Activated CD4-positive, alpha-beta memory T cell treated with anti-CD3 and anti-CD28 coated beads, Interleukin-2, amount 10 ng/mL, durations not matched to agents 7 days and 5 days (primary cell): Measurements from ENCODE around the gene GPR156. TPM values are rescaled to one million over a fixed set of nuclear protein-coding genes. Genes with fewer than 3 reads are reported as not detected.
"Not testable (repeated sequence)": the region's sequence is repeated elsewhere in the genome, so short reads cannot be mapped to it uniquely, and the experiment has no call there.

Source experiments
- CTCF ChIA-PET: fragments of 350-600 bp; sonication (Branson Sonifier 250); formaldehyde crosslinking; loops from one replicate; lab custom pipeline; 2021; ENCODE audit warnings: antibody characterized with exemption, inconsistent platforms; lab: Charles Lee
- POLR2A ChIA-PET: fragments of 350-600 bp; sonication (Branson Sonifier 250); formaldehyde crosslinking; loops from one replicate; lab custom pipeline; 2021; ENCODE audit warnings: antibody characterized with exemption; lab: Charles Lee
- DNase-seq: peaks from one replicate; pipeline ENCODE4 v3.0.0-alpha.2; 2020
- H3K27ac Mint-ChIP-seq: one replicate; pipeline ENCODE4 v1.8.0; 2021; ENCODE audit warnings: mild to moderate bottlenecking, mixed read lengths
- H3K27me3 Mint-ChIP-seq: one replicate; pipeline ENCODE4 v1.8.0; 2021; ENCODE audit warnings: mixed read lengths
- H3K36me3 Mint-ChIP-seq: one replicate; pipeline ENCODE4 v1.8.0; 2021; ENCODE audit warnings: low read depth, mixed read lengths
- H3K4me1 Mint-ChIP-seq: one replicate; pipeline ENCODE4 v1.8.0; 2021; ENCODE audit warnings: mixed read lengths
- H3K4me3 Mint-ChIP-seq: one replicate; pipeline ENCODE4 v1.8.0; 2021; ENCODE audit warnings: mild to moderate bottlenecking, mixed read lengths
- H3K9me3 Mint-ChIP-seq: one replicate; pipeline ENCODE4 v1.8.0; 2021; ENCODE audit warnings: mixed read lengths
- total RNA-seq, 2 experiments: library from RNA; stranded (reverse); gene quantifications; one replicate each; pipeline ENCODE4 v1.2.3, GENCODE V29; 2021

The GPR156 gene
- total RNA-seq, 2 experiments from 2014 or later, result not detected

- DNase-seq, result no peak
- ChIA-PET POLR2A (interaction anchor here (1.0 kb wide), 1 partner anchor 12 kb away, joined by 3 read pairs; no protein-coding TSS in a partner anchor), CTCF (no interaction called here)
- Mint-ChIP-seq H3K27me3 (peaks cover 17% of the 10 kb centered on the region), H3K36me3 (no peaks in the 10 kb centered on the region), H3K4me1 (no peaks in the 10 kb centered on the region), H3K4me3 (no peak overlapping the region), H3K27ac (no peak overlapping the region), H3K9me3 (peaks cover 2% of the 10 kb centered on the region)
These were observed 14.0 kb upstream of the GPR156 start for GRCh38 chr3:120298996-120299395.

- H3K4me3 Mint-ChIP-seq, CTCF ChIA-PET: not testable (repeated sequence)
- H3K9me3 Mint-ChIP-seq, result peaks cover 18% of the 10 kb centered on the region
These were observed 6.5 kb upstream of the GPR156 start for GRCh38 chr3:120291552-120291951.

GRCh38 chr3:120289636-120290035 is 4.6 kb upstream of the GPR156 start:
- POLR2A ChIA-PET, result no interaction called here
- no peak overlapping the region for H3K4me3 Mint-ChIP-seq
- no peaks in the 10 kb centered on the region for H3K36me3 Mint-ChIP-seq
- peaks cover 18% of the 10 kb centered on the region for H3K9me3 Mint-ChIP-seq
- H3K27me3 Mint-ChIP-seq, result peaks cover 40% of the 10 kb centered on the region
- DNase-seq, result no peak
- H3K27ac Mint-ChIP-seq, result no peak overlapping the region
- CTCF ChIA-PET, result no interaction called here
- no peaks in the 10 kb centered on the region for H3K4me1 Mint-ChIP-seq

More at GRCh38 chr3:120291552-120291951, 6.5 kb upstream of the GPR156 start:
- DNase-seq, H3K4me1 Mint-ChIP-seq, H3K27ac Mint-ChIP-seq, POLR2A ChIA-PET, H3K36me3 Mint-ChIP-seq: not testable (repeated sequence)
- peaks cover 29% of the 10 kb centered on the region for H3K27me3 Mint-ChIP-seq

GRCh38 chr3:120286465-120286864 is 1.4 kb upstream of the GPR156 start:
- Mint-ChIP-seq H3K9me3 (peaks cover 4% of the 10 kb centered on the region), H3K27ac (no peak overlapping the region), H3K4me3 (no peak overlapping the region), H3K27me3 (peaks cover 48% of the 10 kb centered on the region), H3K36me3 (no peaks in the 10 kb centered on the region), H3K4me1 (no peaks in the 10 kb centered on the region)
- ChIA-PET CTCF (no interaction called here), POLR2A (no interaction called here)
- DNase-seq, result no peak

GRCh38 chr3:120285508-120285841 is 453 bp upstream of the GPR156 start:
- no peak for DNase-seq
- CTCF ChIA-PET, result interaction anchor here (1.3 kb wide), 1 partner anchor 132 kb away, joined by 4 read pairs; no protein-coding TSS in a partner anchor
- peaks cover 48% of the 10 kb centered on the region for H3K27me3 Mint-ChIP-seq
- no peaks in the 10 kb centered on the region for H3K36me3 Mint-ChIP-seq
- no peak overlapping the region for H3K4me3 Mint-ChIP-seq
- no peak overlapping the region for H3K27ac Mint-ChIP-seq
- POLR2A ChIA-PET, result no interaction called here
- no peaks in the 10 kb centered on the region for H3K4me1 Mint-ChIP-seq
- peaks cover 4% of the 10 kb centered on the region for H3K9me3 Mint-ChIP-seq

GRCh38 chr3:120281261-120281660 is 3.8 kb downstream of the GPR156 start:
- Mint-ChIP-seq H3K9me3 (no peaks in the 10 kb centered on the region), H3K27ac (no peak overlapping the region), H3K4me3 (no peak overlapping the region), H3K27me3 (peaks cover 56% of the 10 kb centered on the region), H3K4me1 (no peaks in the 10 kb centered on the region), H3K36me3 (no peaks in the 10 kb centered on the region)
- DNase-seq, result no peak
- ChIA-PET POLR2A (no interaction called here), CTCF (no interaction called here)

GRCh38 chr3:120280566-120280965 is 4.5 kb downstream of the GPR156 start:
- DNase-seq, result no peak
- no peak overlapping the region for H3K27ac Mint-ChIP-seq
- H3K9me3 Mint-ChIP-seq, result no peaks in the 10 kb centered on the region
- CTCF ChIA-PET, result no interaction called here
- H3K27me3 Mint-ChIP-seq, result peaks cover 55% of the 10 kb centered on the region
- no peaks in the 10 kb centered on the region for H3K4me1 Mint-ChIP-seq
- H3K4me3 Mint-ChIP-seq, result no peak overlapping the region
- POLR2A ChIA-PET, result no interaction called here
- no peaks in the 10 kb centered on the region for H3K36me3 Mint-ChIP-seq

GRCh38 chr3:120280026-120280425 is 5.0 kb downstream of the GPR156 start:
- H3K36me3 Mint-ChIP-seq, result no peaks in the 10 kb centered on the region
- no peak overlapping the region for H3K27ac Mint-ChIP-seq
- H3K27me3 Mint-ChIP-seq, result peaks cover 53% of the 10 kb centered on the region
- DNase-seq, result no peak
- ChIA-PET POLR2A (no interaction called here), CTCF (no interaction called here)
- H3K4me1 Mint-ChIP-seq, result no peaks in the 10 kb centered on the region
- no peaks in the 10 kb centered on the region for H3K9me3 Mint-ChIP-seq
- no peak overlapping the region for H3K4me3 Mint-ChIP-seq

GRCh38 chr3:120276767-120277166 is 8.3 kb downstream of the GPR156 start:
- ChIA-PET POLR2A (no interaction called here), CTCF (no interaction called here)
- Mint-ChIP-seq H3K27me3 (peaks cover 35% of the 10 kb centered on the region), H3K4me1 (no peaks in the 10 kb centered on the region), H3K4me3 (no peak overlapping the region), H3K36me3 (no peaks in the 10 kb centered on the region), H3K27ac (no peak overlapping the region), H3K9me3 (no peaks in the 10 kb centered on the region)
- DNase-seq, result no peak

- Mint-ChIP-seq H3K9me3 (no peaks in the 10 kb centered on the region), H3K27ac (no peak overlapping the region), H3K4me3 (no peak overlapping the region), H3K27me3 (peaks cover 38% of the 10 kb centered on the region), H3K36me3 (no peaks in the 10 kb centered on the region), H3K4me1 (no peaks in the 10 kb centered on the region)
- DNase-seq, result no peak
- ChIA-PET CTCF (no interaction called here), POLR2A (no interaction called here)
These were observed 9.4 kb downstream of the GPR156 start for GRCh38 chr3:120275618-120276017.

GRCh38 chr3:120274739-120275167 is 10.3 kb downstream of the GPR156 start:
- no peak overlapping the region for H3K27ac Mint-ChIP-seq
- no peaks in the 10 kb centered on the region for H3K4me1 Mint-ChIP-seq
- H3K4me3 Mint-ChIP-seq, result no peak overlapping the region
- ChIA-PET CTCF (no interaction called here), POLR2A (no interaction called here)
- DNase-seq, result no peak
- peaks cover 39% of the 10 kb centered on the region for H3K27me3 Mint-ChIP-seq
- no peaks in the 10 kb centered on the region for H3K36me3 Mint-ChIP-seq
- H3K9me3 Mint-ChIP-seq, result no peaks in the 10 kb centered on the region

- Mint-ChIP-seq H3K4me1 (no peaks in the 10 kb centered on the region), H3K4me3 (no peak overlapping the region), H3K36me3 (no peaks in the 10 kb centered on the region), H3K27ac (no peak overlapping the region), H3K9me3 (no peaks in the 10 kb centered on the region), H3K27me3 (peaks cover 29% of the 10 kb centered on the region)
- POLR2A ChIA-PET, result no interaction called here
- CTCF ChIA-PET, result no interaction called here
- no peak for DNase-seq
These were observed 12.7 kb downstream of the GPR156 start for GRCh38 chr3:120272286-120272685.

GRCh38 chr3:120265989-120266388 is 19.0 kb downstream of the GPR156 start:
- Mint-ChIP-seq H3K9me3 (no peaks in the 10 kb centered on the region), H3K27me3 (peaks cover 5% of the 10 kb centered on the region), H3K4me3 (no peak overlapping the region), H3K36me3 (no peaks in the 10 kb centered on the region), H3K27ac (no peak overlapping the region), H3K4me1 (no peaks in the 10 kb centered on the region)
- CTCF ChIA-PET, result no interaction called here
- DNase-seq, result no peak
- POLR2A ChIA-PET, result no interaction called here

GRCh38 chr3:120264963-120265362 is 20.1 kb downstream of the GPR156 start:
- Mint-ChIP-seq H3K27me3 (peaks cover 2% of the 10 kb centered on the region), H3K27ac (no peak overlapping the region), H3K9me3 (no peaks in the 10 kb centered on the region), H3K36me3 (no peaks in the 10 kb centered on the region), H3K4me1 (no peaks in the 10 kb centered on the region), H3K4me3 (no peak overlapping the region)
- POLR2A ChIA-PET, result no interaction called here
- CTCF ChIA-PET, result no interaction called here
- DNase-seq, result no peak
